A204.1 (cell line): ENCODE results near the gene PARVG.

ENCODE experiments used
- FAIRE-seq: peaks from 2 replicates; lab custom pipeline; 2012; peaks lifted over from hg19 to GRCh38; lab: Jason Lieb, UNC

The PARVG gene

GRCh38 chr22:44155115-44155514 lies 25.6 kb upstream of the PARVG start:
- no peak for FAIRE-seq

- no peak for FAIRE-seq
Observed at GRCh38 chr22:44157916-44158618, 22.7 kb upstream of the PARVG start.

GRCh38 chr22:44158816-44159215 lies 21.9 kb upstream of the PARVG start:
- FAIRE-seq = no peak

- FAIRE-seq = no peak
Observed at GRCh38 chr22:44159221-44159620, 21.5 kb upstream of the PARVG start.

- no peak for FAIRE-seq
Observed at GRCh38 chr22:44159811-44160210, 20.9 kb upstream of the PARVG start.

GRCh38 chr22:44160421-44160820 lies 20.3 kb upstream of the PARVG start:
- FAIRE-seq = no peak

- FAIRE-seq = no peak
Observed at GRCh38 chr22:44161673-44162072, 19.1 kb upstream of the PARVG start.

GRCh38 chr22:44162960-44163359 lies 17.8 kb upstream of the PARVG start:
- no peak for FAIRE-seq

- FAIRE-seq = no peak
Observed at GRCh38 chr22:44163536-44163935, 17.2 kb upstream of the PARVG start.

GRCh38 chr22:44164031-44164430 lies 16.7 kb upstream of the PARVG start:
- FAIRE-seq = no peak

GRCh38 chr22:44165286-44165874 lies 15.3 kb upstream of the PARVG start:
- FAIRE-seq = no peak

GRCh38 chr22:44166498-44167276 lies 14.0 kb upstream of the PARVG start:
- FAIRE-seq = no peak

GRCh38 chr22:44167501-44167900 lies 13.2 kb upstream of the PARVG start:
- FAIRE-seq = no peak

GRCh38 chr22:44168206-44168605 lies 12.5 kb upstream of the PARVG start:
- FAIRE-seq = no peak

- no peak for FAIRE-seq
Observed at GRCh38 chr22:44170470-44170869, 10.3 kb upstream of the PARVG start.

- FAIRE-seq = no peak
Observed at GRCh38 chr22:44171561-44171960, 9.2 kb upstream of the PARVG start.

- FAIRE-seq = no peak
Observed at GRCh38 chr22:44172370-44173108, 8.2 kb upstream of the PARVG start.

GRCh38 chr22:44173154-44173553 lies 7.6 kb upstream of the PARVG start:
- no peak for FAIRE-seq

- FAIRE-seq = no peak
Observed at GRCh38 chr22:44175676-44176075, 5.0 kb upstream of the PARVG start.

- no peak for FAIRE-seq
Observed at GRCh38 chr22:44179196-44179988, 1.3 kb upstream of the PARVG start.

- FAIRE-seq = no peak
Observed at GRCh38 chr22:44179989-44180705, 578 bp upstream of the PARVG start.
